ENCODE data around the gene CYP4F2.
"Not testable (repeated sequence)": the region's sequence is repeated elsewhere in the genome, so short reads cannot be mapped to it uniquely, and the experiment has no call there.

CYP4F2 gene, protein sequence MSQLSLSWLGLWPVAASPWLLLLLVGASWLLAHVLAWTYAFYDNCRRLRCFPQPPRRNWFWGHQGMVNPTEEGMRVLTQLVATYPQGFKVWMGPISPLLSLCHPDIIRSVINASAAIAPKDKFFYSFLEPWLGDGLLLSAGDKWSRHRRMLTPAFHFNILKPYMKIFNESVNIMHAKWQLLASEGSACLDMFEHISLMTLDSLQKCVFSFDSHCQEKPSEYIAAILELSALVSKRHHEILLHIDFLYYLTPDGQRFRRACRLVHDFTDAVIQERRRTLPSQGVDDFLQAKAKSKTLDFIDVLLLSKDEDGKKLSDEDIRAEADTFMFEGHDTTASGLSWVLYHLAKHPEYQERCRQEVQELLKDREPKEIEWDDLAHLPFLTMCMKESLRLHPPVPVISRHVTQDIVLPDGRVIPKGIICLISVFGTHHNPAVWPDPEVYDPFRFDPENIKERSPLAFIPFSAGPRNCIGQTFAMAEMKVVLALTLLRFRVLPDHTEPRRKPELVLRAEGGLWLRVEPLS

DNA sequence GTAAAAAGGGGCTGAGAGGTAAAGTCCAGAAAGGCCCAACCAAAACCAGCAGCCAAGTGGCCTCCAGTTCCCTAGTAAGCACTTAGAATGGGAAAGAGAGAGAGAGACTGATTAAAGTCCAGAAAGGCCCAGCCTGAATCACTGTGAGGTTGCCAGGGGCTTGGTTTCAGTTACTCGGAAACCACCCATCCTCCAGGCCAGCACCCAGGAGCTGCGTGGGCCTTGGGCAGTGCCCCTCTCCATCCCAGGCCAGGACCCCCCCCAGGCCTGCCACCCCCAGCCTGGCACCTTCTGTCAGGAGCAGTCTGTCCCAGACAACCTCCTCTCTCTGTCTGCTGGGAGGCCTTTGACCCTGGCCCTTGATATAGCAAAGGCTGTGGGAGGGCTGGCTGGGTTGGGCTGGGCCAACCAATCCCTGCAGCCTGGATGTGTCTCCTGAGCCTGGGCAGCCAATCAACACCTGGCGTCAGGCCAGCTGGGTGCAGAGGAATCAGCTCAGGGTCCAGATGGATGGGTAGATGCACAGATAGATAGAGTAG is at the start of gene CYP4F2:
TSS of gene CYP4F2 (minus strand) at position 337 of the 539 bp plus-strand sequence. CDS start 463 bp downstream, outside the sequence.
- no peak for DNase-seq

DNA sequence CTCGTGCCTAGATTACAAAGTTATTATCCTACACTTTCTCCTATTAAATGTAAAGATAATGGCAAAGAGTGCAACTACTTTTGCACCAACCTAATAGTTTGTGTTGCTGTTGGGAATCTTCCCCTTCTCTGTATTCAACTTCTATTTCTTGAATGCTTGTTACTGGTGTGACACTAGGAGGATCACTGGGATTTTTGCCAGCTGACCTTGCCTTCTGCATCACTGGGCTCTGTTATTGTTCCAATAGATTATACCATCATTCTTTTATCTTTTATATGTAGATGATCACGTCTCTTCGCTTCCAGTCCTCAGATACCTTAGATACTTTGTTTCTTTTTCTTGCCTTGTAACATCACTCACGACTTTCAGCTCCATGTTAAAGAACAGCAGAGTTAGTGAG is 47.4 kb upstream of the CYP4F2 start:
- DNase-seq, result no peak

DNA sequence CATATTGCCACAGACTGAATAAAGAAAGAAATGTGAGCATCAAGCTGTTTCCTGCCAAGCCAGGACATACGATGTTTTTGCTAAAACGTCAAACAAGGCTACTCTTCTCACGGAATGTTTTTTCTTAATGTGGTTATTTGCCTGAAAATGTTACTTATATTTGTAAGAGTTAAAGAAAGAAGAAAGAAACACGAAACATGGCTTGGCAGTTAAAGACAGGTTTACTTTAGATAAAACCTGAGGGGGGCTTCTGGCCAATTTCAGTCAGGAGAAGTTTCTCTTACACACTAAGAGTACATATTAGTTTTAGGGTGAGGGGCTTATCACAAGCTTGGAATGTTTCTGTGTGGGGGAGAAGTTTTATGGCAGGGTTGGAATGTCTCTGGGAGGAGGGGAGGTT is 46.5 kb upstream of the CYP4F2 start:
- DNase-seq, result no peak

DNA sequence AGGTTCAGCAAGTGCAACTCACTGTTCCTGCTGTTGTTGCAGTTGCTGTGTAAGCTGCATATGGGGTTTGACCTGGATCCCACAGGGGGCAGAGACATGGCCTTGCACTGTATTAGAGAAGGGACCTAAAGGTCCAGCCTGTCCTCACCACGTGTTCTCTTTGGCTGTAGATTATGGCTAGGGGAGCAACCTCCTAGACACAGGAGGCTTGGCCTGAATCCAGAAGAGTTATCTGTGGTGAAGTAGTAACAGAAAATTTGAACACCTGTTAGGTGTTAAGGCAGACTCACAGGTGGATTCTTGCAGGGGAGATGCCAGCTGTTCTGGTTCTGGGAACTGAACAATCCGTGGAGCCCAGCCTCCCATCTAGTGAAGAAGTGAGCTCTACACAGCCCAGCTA is 39.9 kb upstream of the CYP4F2 start:
- DNase-seq, result no peak

DNA sequence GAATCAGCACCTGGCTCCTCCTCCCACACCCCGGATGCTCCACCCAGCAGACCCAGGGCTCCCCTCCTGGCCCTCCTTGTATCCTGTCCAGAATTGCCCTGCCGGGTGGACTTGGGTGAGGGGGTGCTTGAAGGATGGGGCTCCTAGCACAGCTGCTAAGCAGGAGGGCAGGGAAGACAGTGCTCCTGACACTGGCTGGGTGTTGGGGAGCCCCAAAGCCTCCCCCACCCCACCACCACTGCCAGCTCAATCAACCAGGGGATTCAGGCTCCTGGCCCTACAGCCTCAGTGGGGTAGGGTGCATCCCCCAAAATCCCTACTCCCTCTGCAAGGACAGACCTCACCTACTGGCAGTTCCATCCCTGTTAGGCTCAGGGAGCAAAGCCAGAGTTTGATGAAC is 39.1 kb upstream of the CYP4F2 start:
- no peak for DNase-seq

DNA sequence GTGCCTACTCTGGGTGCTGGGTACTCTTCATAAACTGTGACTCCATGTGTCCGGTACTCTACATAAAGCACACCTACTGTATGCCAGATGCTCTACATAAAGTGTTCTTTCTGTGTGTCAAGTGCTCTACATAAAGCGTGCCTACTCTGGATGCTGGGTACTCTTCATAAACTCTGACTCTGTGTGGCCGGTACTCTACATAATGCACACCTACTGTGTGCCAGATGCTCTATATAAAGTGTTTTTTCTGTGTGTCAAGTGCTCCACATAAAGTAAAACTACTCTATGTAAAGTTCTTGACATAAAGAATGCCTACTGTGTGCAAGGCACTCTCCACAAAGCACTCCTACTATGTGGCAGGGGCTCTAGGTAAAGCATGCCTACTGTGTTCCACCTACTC is 38.3 kb upstream of the CYP4F2 start:
- DNase-seq, result no peak

DNA sequence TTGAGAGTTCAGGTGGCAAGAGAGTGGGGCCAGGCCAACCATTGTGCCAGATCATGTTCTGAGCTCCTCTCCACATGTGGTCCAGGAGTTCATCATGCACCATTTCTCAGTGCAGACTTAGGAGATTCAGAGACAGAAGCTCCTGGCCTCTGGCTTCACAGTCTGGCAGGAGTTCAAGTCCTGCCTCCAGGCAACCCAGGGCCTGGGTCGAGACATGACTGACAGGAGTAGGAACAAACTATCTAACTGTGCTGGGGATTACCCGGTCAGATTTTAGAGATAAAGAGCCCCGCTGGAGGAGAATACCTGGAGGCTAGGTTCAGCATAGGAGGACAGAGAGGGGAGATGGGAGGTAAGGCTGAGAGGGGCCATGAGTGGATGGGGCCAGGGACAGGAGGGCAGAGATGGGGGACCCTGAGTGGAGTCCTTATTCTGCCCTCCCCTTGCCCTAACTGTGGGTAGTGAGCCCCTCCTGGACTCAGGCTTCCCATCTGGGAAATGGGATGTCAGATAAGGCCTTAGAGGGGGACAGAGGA is 37.4 kb upstream of the CYP4F2 start:
- no peak for DNase-seq

DNA sequence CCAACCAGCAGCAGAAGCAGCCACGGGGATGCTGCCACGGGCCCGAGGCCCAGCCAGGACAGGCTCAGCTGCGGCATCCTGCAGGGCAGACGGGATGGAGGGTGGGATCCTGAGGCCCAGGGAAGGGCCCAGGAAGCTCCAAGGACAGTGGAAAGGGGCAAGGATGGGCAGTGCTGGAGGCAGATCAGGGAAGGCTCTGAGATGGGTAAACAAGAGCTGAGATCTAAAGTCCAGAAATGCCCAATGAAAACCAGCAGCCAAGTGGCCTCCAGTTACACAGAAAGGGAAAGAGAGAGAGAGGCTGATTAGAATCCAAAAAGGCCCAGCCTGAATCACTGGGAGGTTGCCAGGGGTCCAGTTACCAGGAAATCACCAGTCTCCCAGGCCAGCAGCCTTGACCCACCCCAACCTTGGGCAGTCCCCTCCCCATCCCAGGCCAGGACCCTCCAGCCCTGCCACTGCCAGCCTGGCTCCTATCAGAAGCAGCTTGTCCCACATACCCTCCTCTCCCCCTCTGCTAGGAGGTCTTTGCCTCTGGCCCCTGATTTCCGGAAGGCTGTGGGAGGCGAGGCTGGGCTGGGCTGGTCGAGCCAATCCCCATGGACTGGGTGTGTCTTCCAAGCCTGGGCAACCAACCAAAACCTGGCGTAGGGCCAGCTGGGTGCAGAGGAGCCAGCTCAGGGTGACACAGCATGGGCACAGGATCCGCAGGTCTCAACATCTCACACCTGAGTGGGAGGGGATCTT is 36.6 kb upstream of the CYP4F2 start, which contains the start of gene CYP4F11:
TSS of gene CYP4F11 (minus strand) at position 198 of the 747 bp plus-strand sequence. CDS start at position 77, 121 bp downstream.
- no peak for DNase-seq

DNA sequence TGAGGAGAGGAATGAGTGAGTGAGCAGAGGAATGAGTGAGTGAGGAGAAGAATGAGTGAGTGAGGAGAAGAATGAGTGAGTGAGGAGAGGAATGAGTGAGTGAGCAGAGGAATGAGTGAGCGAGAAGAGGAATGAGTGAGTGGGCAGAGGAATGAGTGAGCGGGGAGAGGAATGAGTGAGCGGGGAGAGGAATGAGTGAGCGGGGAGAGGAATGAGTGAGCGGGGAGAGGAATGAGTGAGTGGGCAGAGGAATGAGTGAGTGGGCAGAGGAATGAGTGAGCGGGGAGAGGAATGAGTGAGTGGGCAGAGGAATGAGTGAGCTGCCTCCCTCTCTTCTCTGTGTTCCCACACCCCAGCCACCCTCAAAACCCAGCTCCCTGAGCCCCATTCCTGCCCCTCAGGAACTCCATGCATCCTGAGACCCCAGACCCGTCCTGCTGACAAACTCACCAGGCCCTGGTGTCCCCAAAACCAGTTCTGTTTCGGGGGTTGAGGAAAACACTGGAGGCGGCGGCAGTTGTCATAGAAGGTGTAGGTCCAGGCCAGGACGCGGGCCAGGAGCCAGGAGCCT is 36.0 kb upstream of the CYP4F2 start:
- not testable (repeated sequence) for DNase-seq

DNA sequence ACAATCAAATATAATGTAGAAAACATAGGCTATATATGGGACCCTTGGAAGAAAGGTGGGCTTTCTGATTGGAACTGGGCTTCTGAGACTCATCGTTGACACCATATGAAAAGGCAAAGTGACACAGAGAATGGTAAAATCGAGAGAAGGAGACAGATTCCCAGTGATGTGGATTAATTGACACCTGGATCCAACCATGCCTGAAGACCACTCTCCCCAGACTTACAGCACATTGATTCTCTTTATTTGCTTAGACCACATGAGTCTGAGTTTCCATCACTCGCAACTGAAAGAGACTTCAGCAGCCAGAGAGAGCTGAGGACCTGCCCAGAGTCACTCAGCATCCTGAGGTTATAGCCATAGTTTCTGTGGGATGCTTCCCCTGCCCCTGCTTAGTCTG is 30.4 kb upstream of the CYP4F2 start:
- DNase-seq, result no peak

DNA sequence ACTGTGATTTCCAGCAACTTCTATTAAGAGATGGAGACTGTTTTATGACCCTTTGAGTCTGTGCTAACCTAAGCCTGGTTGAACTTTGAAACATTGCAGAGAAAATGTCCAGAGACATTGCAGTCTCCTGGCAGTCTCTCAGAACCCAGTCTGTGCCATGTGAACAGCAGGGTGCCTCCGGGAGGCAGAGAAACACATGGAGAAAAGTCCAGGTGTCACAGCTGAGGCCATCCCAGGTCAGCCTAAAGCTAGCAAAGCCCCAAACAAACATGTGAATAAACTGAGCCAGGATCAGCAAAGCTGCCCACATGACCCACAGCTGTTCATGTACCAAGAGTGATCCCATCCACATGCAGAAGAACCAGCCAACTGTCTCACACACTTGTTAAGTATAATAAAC is 28.6 kb upstream of the CYP4F2 start:
- DNase-seq, result no peak

DNA sequence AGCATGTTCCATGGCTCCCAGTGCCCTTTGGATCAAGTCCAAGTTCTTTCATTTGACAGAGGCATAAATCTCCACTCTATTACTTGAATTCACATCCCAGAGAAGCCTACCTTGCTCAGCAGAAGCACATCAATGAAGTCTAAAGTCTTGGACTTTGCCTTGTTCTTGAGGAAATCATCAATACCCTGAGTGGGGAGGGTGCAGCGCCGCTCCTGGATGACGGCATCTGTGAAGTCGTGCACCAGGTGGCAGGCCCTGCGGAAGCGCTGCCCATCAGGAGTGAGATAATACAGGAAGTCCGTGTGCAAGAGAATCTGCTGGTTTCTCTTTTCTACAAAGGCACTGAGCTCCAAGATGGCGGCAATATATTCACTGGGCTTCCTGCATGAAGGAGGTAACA is 25.8 kb upstream of the CYP4F2 start:
- DNase-seq, result no peak

DNA sequence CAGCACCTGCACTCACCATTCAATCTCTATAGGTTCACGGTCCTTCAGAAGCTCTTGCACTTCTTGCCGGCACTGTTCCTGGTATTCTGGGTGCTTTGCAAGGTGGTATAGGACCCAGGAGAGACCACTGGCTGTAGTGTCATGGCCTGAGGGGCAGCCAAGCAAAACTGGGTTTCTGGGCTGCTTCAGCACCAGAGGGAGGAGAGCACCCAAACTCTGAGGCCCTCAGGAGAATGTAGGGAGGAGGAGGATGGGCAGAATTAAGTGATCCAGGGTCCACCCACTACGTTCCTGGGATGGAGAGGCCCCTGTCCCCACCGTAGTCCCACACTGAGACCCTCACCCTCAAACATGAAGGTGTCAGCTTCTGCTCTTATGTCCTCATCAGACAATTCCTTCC is 24.1 kb upstream of the CYP4F2 start:
- DNase-seq, result no peak

DNA sequence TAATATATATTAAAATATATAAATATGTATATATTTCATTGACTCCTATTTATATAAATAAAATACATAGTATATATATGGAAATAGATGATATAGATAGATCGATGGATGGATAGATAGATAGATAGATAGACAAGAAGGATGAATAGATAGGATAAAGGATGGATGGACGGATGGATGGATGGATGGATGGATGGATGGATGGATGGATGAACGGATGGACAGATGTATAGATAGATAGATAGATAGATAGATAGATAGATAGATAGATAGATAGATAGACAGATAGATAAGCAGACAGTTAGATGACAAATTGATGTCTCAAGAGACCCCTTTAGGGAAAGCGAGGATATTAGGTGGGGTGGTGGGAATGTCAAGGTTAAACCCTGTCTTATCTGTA is 21.4 kb upstream of the CYP4F2 start:
- DNase-seq, result no peak

DNA sequence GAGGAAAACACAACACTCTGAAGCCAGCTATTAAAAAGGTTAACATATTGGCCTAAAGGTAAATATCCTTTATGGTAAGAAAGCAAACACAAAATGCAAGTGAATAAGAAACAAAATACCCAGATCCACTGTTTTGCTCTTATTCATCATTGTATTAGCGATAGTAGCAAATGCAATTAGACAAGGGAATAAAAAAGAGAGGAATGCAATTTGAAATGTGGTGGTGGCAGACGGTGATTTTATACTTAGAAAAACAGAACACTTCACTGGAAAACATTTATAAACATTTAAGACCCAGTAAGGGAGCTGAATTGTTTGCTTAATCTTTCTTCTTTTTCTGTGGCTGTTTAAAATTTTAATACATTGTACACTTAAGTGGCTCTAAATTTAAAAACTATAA is 17.2 kb upstream of the CYP4F2 start:
- DNase-seq, result no peak

DNA sequence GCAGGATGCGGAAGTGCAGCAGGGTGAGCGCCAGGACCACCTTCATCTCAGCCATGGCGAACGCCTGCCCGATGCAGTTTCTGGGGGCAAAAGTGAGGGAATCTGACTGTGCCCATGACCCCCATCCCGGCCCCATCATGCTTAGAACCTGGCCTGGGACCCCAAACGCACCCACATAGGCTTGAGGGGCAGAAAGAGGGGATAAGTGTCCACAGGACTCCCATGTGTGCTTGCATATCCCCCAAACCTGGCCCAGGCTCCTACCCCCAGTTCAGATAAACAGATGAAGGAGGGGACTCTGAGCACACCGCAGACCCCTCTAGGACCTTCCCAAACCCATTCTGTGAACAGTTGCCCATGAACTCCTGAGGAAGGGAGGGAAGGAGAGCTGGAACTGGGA is 16.0 kb upstream of the CYP4F2 start:
- DNase-seq, result no peak

DNA sequence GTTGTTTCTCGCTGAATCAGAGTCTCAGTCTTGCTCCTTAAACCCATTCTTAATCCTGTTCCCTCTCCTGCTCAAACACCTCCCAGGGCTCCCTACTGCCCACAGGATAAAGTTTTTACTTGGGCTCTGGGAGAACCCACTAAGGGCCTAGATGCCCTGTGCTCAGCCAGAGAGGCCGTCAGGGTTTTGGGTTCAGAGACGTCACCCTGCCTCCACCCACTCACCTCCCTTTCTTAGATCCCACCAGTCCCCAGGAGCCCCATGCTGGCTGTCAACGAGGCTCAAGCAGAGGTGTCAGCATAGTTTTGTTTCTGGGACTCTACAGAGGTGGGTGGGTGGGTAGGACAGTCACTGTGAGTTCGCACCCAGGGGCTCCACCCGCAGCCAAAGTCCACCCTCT is 15.5 kb upstream of the CYP4F2 start:
- no peak for DNase-seq

DNA sequence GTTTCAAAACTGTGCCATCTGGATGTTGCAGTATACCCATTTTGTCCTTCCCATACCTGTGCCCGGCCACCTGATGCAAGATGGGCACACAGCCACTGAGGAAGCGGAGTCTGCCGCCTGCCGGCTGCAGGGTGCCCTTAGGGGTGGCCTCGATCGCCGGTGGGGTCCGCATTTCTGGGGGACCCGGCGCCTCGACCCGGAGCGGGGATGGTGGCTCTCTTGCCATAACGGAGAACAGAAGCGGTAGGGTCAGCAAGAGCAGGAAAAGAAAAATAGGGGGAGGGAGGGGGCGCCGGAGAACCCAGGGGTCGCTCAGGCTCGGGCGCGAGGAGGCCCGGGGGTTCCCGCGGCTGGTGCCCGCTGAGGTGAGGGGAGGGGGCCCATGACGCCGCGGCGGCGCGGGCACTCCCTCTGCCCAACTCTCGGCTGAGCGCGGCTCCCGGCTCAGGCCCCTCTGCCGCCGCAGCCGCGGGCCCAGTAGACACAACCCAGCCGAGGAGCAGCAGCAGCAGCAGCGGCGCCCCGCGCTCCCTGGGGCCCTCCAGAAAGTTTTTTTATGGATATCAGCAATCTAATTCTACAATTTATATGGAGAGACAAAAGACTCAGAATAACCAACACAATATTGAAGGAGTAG is 13.8 kb upstream of the CYP4F2 start:
- no peak for DNase-seq

DNA sequence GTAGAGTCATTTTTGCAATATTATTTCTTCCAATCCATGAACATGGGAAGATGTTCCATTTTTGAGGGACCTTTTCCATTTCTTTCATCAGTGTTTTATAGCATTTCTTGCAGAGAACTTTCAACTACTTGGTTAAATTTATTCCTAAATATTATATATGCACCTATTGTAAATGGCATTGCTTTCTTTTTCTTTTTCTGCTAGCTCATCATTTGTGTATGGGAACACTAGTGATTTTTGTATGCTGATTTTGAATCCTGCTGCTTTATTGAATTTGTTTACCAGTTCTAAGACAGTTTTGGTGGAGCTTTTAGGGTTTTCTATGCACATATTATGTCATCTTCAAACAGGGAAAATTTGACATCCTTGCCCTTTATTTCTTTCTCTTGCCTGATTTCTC is 7.2 kb upstream of the CYP4F2 start:
- no peak for DNase-seq

DNA sequence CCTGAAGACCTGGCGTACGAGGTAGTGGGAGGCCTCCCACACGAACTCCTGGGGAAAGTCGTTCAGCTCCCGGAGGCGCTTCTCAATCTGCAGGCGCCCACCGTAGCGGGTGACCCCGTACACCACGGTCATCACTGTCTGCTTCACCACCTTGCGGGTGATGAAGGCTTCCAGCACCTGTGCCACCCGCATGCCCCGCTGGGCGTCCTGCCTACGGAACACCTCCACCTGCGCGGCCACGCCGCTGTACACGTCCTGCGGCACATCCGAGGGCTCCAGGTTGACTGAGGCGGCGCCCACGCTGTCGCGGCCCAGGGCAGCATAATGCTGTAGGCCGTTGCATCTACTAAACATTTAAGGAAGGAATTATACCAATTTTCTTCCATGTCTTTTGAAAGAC is 5.0 kb upstream of the CYP4F2 start:
- not testable (repeated sequence) for DNase-seq

DNA sequence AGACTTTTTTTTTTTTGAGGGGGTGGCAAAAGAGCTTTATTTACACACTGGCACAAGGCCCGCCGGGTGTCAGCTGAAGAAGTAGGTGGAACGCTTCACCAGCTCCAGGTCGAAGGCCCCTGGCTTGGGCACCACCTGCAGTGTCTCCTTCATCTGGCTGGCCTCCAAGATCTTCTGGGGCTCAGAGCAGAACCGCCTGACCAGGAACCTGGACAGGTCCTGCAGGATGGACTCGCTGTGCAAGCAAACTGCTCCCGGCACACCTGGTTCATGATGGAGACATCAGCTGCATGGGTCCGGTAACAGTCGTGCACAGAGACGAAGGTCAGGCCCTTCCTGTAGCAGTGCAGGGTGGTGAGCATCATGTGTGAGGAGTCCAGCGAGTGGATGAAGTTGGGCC is 4.4 kb upstream of the CYP4F2 start:
- DNase-seq, result no peak

DNA sequence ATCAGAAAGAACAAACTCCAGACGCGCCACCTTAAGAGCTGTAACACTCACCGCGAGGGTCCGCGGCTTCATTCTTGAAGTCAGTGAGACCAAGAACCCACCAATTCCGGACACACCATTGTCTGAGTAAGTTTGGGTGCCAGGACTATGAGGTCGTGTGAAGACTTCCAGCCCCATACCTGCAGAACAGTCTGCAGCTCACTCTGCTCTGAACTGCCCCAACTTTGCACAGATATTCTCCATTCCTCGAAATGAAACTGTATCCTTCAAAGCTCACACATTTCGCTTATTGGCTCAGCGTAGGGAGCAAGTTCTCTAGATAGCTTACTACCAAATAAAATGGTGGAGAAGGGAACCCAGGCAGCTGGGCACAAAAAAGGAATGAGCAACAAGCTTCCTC is 2.6 kb upstream of the CYP4F2 start:
- no peak for DNase-seq

DNA sequence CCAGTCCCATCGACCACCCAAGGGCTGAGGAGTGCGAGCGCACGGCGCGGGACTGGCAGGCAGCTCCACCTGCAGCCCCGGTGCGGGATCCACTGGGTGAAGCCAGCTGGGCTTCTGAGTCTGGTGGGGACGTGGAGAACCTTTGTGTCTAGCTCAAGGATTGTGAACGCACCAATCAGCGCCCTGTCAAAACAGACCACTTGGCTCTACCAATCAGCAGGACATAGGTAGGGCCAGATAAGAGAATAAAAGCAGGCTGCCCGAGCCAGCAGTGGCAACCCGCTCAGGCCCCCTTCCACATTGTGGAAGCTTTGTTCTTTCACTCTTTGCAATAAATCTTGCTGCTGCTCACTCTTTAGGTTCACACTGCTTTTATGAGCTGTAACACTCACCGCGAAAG is 2.2 kb upstream of the CYP4F2 start:
- not testable (repeated sequence) for DNase-seq

Measured in activated CD4-positive, alpha-beta T cell treated with anti-CD3 and anti-CD28 coated beads, Interleukin-2, amount 50 U/mL, for 1 hour (primary cell).